HT-29 (cell line): ENCODE measurements around the gene JHY. TPM values are rescaled to one million over a fixed set of nuclear protein-coding genes. Genes with fewer than 3 reads are reported as not detected.
A peak's percentile ranks its signal among the peaks of the same experiment; 100 is the strongest.

Experiments used
- DNase-seq: peaks from one replicate; pipeline ENCODE4 v3.0.0-alpha.2; 2015; ENCODE audit warnings: low spot score
- total RNA-seq: library from RNA; depleted of rRNA; stranded (reverse); fragments of >200 nt; shearing (Covaris generic); gene quantifications from 2 replicates; pipeline ENCODE4 v1.2.3, GENCODE V29; 2014

Gene JHY
- total RNA-seq, 1 experiment from 2014 or later, result 0.28 TPM

DNA sequence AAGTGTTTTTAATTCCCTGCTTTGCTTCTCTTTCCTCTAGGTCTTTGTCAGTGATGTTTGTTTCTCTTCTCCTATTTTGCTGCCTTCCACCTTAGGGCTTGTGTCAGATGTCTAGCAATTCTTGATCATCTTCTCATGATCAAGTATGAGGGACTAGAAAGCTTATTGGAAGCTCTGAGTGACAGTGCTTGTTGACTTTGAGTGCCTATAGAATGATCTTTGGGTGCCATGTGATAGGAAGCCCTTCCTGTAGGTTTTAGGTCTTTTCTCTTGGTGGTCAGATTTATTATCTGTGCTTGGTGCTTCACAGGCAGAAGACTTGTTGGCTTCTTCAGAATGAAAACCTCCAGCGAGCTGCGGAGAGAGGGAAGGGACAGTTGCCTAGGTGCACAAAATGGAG is 56.0 kb downstream of the JHY start:
- DNase-seq, result no peak

DNA sequence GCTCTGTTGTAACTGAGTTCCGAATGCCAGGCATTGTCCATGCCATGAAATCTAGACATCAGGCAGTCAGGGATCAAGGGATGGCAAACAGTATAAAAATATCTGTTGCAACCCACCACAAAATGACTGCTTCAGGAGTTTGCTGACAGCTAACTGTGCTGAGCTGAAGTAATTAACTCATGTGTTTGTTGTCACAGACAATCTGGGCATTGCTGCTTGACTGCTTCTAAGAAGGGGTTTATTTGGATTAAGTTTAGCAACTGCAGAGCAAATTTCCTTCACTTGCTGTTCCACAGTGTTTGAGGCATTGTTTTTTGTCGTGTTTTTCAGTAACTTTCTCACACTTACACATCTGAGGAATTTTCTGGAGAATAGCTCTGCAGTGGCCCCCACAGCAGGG is 68.7 kb downstream of the JHY start:
- DNase-seq, result no peak

DNA sequence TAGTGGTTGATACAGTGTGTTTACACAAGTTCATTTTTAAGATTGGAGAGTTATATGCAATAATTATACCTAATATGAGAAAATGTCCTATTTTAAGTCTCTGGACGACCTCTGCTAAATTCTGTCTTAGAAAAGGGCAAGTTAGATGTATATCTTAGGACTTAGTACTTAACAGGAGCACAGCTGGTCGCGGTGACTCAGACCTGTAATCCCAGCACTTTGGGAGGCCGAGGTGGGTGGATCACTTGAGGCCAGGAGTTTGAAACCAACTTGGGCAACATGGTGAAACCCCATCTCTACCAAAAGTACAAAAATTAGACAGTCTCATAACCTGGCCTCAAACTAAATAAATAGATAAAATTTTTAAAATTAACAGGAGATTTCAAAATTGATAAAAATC is 71.9 kb downstream of the JHY start:
- DNase-seq, result no peak

GRCh38 chr11:122963961-122964360 is 81.4 kb downstream of the JHY start:
- no peak for DNase-seq

DNA sequence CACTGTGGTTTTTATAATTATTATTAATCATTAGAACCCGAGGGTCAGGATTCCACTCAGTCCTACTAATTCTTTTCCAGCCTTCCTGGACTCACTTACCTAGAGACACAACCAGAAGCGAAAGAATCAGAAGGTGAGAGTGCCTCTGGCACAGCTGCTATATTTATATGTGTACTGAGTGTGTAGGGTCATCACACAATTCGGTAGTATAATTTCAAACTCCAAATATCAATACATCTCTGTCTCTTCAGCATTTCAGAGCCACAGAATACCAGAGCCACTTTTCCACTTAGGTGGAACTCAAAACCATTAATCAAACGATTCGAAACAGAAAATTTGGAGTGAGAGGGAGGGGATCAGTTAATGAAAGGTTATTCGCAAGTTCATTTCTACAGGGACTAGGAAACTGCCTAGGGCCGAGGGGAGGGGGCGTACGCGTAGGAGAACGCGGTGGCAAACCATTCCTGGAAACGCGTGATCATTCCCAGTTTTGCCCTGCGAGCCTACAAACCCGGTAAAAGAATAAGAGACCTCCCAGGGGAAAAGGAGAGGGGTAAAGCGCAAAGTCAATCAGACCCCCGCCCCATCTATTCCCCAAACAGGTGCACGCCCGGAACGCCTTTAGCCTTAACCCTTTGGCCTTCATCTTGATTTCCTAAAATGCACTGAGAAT is 93.6 kb downstream of the JHY start:
- DNase-seq, result no peak

DNA sequence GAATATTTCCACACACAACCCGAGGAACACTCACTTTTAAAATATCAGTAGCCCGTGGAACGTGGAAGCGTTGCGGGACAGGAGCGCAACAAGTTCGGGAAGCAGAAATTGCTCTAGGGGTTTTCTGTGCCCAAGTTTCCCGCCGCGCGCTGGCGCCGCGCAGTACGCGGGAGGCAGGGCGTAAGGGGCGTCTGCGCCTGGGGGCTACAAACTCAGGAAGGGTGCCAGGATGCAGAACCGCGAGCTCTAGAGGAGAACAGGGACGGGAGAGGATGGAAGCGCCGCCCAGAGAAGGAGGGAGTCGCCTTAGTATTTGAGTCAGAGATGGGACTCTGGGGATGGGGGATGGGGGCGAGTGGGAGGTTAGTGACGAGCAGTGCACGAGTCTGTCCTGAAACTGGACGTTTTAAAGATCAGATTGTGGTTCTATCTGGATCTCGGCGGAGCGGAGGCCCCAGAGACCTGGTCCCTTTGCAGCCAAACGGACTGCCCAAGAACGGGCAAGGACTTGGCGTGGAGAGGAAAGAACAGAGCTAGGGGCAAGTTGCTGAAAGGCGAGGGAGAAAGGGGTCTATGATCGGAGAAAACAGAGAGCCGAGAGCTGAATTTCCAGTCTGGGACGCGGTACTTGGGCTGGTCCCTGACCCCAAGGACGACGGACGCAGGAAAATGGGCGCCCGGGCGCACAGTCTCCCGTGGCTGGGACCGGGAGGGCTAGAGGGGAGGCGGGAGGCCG is 94.3 kb downstream of the JHY start:
- DNase-seq, result no peak

GRCh38 chr11:122977470-122978298 is 95.1 kb downstream of the JHY start:
- DNase-seq, result no peak

GRCh38 chr11:122978299-122978620 is 95.7 kb downstream of the JHY start:
- DNase-seq, result no peak

DNA sequence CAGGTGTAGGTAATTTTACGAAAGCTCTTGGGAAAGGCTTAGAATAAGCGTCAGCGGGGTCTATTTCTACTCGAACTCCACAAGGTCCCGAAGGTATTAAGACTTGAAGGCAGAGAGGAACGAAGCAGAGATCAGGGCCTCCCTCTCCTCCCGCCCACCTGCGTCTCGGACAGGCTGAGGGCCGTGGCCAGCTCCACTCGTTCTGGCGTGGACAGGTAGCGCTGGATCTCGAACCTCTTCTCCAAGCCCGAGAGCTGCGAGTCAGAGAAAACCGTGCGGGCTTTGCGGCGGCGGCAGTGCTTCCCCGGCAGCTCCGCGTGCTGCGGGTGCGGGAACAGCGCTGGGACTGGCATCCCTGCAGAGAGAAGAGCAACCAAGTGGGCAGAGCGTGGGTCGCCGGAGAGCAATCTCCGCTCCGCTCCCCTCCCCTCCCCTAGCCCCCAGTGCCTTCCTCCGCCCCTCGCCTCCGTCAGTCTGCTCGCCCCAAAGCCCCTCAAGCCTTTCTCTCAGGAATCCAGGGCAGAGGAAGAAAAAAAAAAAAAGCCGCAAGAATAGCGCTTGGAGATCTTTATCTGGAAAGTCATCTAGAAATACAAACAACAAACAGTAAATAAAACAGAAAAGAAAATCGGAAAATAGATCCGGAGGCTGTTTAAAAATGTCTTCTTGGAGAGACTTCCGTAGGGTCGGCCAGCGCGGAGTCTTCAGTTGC is 96.7 kb downstream of the JHY start:
- no peak for DNase-seq

DNA sequence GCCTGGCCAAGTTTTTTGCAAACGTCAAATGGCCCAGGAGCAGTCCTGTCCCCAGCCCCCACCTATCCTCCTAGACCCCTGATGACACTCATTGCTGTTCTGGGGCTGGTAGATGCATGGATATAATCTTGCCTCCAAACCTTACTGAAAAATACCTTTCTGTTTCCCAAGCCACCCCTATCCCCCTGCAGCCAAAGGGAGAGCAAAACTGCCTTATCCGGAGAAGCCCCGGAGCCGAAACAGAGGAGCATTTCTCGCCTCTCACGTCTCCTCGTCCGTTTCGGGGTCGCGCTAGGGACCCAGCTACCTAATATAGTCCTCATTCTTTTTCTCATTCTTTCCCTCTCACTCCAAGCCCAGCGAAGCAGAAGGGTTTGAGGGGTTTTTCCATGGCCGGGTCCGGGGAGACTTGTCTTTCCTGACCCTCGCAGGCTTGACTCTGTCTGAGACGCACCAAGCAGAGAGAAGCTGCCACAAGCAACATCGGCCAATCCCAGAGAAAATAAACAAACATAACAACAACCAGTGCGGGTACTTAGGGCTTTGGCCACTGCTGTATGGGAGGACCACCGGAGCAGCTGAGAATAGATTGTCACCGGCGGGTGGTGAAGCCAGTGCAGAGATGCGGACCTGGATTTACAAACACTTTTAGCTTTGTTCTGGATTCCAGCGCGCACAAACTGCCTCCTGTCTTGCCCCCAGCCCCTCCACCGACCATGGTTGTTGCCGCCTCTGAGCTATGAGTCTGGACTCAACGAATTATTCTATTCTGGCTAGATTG is 97.4 kb downstream of the JHY start:
- no peak for DNase-seq

DNA sequence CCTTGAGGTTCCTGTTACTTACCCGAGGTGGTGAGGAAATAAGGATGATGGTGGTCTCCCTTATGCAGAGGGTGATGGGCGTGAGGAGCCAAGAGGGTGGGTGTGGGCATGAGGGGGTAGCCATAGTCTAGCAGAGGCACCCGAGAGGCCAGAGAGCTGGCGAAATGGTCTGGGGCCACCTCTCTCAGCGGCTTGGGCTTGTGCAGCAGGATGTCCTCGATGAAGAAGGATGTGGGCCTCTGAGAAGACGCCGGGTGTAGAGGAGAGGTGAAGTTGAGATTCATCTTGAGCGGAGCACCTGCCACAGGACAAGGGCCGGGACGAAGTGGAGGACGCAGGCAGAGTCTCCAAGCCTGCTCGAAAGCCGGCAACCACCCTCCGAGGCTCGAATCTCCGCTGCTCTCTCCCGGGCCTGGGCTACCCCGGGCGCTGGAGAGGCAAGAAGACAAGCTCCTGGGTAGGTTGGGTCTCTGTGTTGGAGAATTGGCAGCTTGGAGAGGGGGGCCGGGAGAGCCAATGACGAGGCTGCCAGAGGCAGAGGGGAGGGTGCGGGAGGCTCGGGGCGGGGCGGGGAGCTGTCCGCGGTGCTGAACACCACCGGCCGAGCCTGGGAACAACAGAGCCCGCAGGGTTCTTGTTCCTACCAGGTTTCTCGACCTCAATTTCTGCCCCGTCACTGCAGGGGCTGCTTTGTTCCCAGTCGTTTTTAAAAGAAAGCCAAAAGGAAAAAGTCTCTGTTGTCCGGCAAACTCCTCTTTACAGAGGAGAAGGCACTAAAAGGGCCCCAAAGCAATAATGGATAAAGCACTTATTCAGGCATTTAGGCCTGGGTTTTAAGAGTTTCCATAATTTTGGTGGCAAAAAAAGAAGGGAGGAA is 99.1 kb downstream of the JHY start, which contains the start of gene BSX:
Gene BSX (minus strand): TSS at position 447 of the 877 bp plus-strand sequence. CDS start 163 bp downstream, at position 284.
- DNase-seq, result peak; percentile 34

DNA sequence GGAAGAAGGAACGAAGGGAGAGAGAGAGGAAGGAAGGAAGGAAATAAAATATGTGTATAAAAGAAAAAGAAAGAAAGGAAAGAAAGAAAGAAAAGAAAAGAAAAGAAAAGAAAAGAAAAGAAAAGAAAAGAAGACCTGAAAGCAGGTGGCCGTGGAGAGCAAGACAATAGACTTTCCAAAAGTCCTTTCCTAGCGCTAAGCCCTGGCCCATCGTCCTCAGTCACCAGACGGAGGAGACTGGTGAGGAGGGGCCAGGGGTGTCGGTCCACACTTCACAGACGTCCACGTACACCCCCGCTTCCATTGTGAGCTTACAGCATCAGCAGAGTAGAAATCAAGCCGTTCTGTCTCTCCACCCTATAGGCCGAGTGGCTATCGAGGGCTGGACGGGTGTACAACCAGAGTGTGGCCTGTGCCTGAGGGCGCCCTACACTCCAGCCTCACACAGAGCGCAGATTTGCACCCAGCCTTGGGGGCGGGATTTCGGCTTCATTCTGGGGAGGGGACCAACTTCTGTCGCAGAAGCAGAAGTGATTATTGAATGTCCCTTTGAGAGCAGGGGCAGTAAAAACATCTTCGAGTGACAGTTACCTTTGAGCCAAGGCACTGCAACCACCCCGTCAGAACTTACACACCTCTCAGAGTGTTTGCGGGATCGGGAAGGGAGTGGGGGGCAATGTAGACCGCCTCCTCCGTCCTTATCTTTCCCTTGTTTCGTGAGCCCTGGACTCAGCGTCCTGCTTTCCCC is 101.1 kb downstream of the JHY start:
- no peak for DNase-seq

DNA sequence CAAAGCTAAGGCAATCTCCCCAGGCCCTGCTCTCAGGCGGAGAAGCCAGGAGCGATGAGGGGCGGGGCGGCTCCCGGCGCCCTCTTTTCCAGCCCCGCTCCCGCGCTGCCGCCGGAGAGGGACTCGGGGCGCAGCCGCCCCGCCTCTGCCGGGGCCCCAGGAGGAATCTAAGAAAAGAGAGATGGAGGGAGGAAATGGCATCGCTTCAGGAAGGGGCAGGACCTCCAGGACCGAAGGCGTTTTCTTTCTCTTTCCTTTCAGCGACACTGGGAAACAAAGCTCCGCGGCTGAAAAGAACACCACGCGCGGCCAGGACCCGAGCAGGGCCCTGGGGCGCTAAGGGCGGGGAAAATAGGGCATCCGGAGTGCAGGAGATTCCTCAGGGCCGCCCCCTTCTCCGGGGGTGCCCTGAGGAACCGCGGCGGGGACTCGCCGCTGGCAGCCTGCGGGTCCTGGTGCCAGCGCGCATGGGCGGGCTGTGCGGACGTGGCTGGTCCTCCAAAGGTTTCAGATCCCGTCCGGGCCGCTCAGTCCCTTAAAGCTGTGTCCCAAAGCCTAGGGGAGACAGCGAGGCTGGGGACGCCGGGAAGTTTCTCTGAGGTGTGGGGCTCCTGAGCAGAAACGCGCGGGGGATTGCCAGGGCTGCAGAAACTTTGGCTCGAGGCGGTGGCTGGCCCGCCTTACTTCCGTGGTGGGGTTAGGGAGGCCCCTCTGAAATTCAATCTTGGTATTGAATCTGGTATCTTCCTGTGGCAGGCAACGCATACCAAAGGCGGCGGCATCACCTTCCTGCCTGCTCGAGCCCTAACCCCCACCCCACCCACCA is 101.8 kb downstream of the JHY start:
- no peak for DNase-seq

DNA sequence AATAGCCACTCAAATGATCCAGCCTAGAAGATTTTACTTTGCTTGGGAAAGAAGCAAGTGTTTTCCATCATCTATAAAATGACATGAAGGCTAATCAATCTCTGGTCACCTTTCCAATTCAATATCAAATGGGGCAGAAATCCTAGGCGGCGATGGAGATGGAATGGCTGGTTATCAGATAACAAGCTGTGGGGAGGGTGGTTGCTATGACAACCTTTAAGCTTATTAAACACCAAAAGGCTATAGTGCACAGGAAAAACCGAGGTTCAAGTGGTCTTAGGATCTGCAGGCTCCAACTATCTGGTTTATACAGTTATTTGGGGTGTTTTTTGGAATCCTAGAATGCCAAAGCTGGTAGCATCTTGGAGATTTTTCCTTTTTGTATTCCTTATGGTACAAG is 113.0 kb downstream of the JHY start:
- no peak for DNase-seq

- no peak for DNase-seq
Observed at GRCh38 chr11:122998727-122999366, 116.3 kb downstream of the JHY start.

DNA sequence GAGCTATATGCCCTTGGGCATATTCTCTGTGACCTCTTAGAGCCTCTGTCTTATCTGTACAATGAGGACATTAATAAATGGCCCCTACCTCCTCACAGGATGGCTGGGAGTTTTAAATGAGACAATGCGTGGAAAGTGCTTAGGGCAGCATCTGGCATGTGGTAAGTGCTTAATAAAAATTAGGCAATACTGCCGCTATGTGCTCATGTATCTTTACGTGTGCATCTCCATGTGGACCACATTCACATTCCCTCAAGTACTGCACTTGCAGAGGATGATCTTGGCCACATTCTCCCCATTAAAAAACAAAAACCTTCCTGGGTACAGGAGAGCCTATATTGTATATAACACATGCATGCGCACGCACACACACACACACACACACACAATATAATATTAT is 118.2 kb downstream of the JHY start:
- no peak for DNase-seq

GRCh38 chr11:123006860-123007542 is 124.4 kb downstream of the JHY start:
- DNase-seq, result no peak
